A549 (cell line): Measurements from ENCODE around the gene MZT2A. TPM values are rescaled to one million over a fixed set of nuclear protein-coding genes. Genes with fewer than 3 reads are reported as not detected.
"Not testable (repeated sequence)": the region's sequence is repeated elsewhere in the genome, so short reads cannot be mapped to it uniquely, and the experiment has no call there.

Experiments used
- ATAC-seq, 2 experiments: fragments of 200-7000 bp in 1 of 2; fragments of >200 bp in 1 of 2; cut with Nextera tagmentation in 1 of 2; cut with Tn5 transposase in 1 of 2; 3 replicates each; pipeline versions ENCODE4 v1.8.0 to v1.9.1; 2018 to 2020; ENCODE audit warnings: mild to moderate bottlenecking in 1 of 2, moderate library complexity in 1 of 2
- CTCF ChIA-PET: fragments of 300-600 bp; sonication (Branson Sonifier 250); formaldehyde crosslinking; extraction: SDS; loops from one replicate; lab custom pipeline; 2021; ENCODE audit warnings: antibody characterized with exemption, inconsistent platforms; lab: Yijun Ruan, JAX
- POLR2A ChIA-PET: fragments of 350-600 bp; formaldehyde crosslinking; extraction: SDS; loops from one replicate; lab custom pipeline; 2021; ENCODE audit warnings: antibody characterized with exemption, inconsistent platforms; lab: Yijun Ruan, JAX
- DNase-seq, 2 experiments: peaks; one replicate each; pipeline versions ENCODE4 v3.0.0 to v3.0.0-alpha.2; 2011 to 2016; ENCODE audit warnings: low read depth in 1 of 2, low spot score in 1 of 2
- FAIRE-seq: peaks from 2 replicates; lab custom pipeline; 2011; peaks lifted over from hg19 to GRCh38; lab: Jason Lieb, UNC
- H3K27ac ChIP-seq, 2 experiments: fragments of >200 bp; sonication (Bioruptor Twin); formaldehyde crosslinking; 3 replicates each; pipeline ENCODE4 v1.5.1; 2016 to 2017
- H3K4me1 ChIP-seq: fragments of >200 bp; sonication (Bioruptor Twin); formaldehyde crosslinking; 3 replicates; pipeline ENCODE4 v1.6.1; 2016
- H3K4me2 ChIP-seq: fragments of >200 bp; sonication (Bioruptor Twin); formaldehyde crosslinking; 3 replicates; pipeline ENCODE4 v1.6.1; 2016
- H3K4me3 ChIP-seq: fragments of >200 bp; sonication (Bioruptor Twin); formaldehyde crosslinking; 3 replicates; pipeline ENCODE4 v1.5.1; 2016
- H3K9me3 ChIP-seq: fragments of >200 bp; sonication (Bioruptor Twin); formaldehyde crosslinking; 3 replicates; pipeline ENCODE4 v1.6.1; 2016
- CHD2 ChIP-seq: fragments of 150-350 bp; IDR thresholded peaks from 2 replicates; pipeline ENCODE4 v1.6.1; 2014; ENCODE audit warnings: low read length; ENCODE audit not compliant: partially characterized antibody
- MYC ChIP-seq: IDR thresholded peaks from 2 replicates; pipeline ENCODE4 v1.6.1; 2012; ENCODE audit warnings: mild to moderate bottlenecking, inconsistent platforms, low read length, improper control_type of control experiment, borderline replicate concordance
- PBX3 ChIP-seq: IDR thresholded peaks from 2 replicates; pipeline ENCODE4 v1.6.1; 2012
- PHF8 ChIP-seq: fragments of 200-600 bp; sonication (generic); IDR thresholded peaks from 2 replicates; pipeline ENCODE4 v1.6.1; 2016; ENCODE audit warnings: low read depth, mild to moderate bottlenecking, antibody characterized with exemption, moderate library complexity, borderline replicate concordance
- RNF2 ChIP-seq: fragments of 200-600 bp; sonication (generic); IDR thresholded peaks from 2 replicates; pipeline ENCODE4 v1.6.1; 2016; ENCODE audit warnings: low read depth, mild to moderate bottlenecking, antibody characterized with exemption, moderate library complexity, borderline replicate concordance
- ZFP36 ChIP-seq: fragments of 450-650 bp; IDR thresholded peaks from 2 replicates; pipeline ENCODE4 v1.6.1; 2014; ENCODE audit warnings: borderline replicate concordance; ENCODE audit not compliant: partially characterized antibody
- WGBS: methylation state at CpG from one replicate; pipeline ENCODE4 v1.1.6; 2017; ENCODE audit errors: missing lambda C conversion rate; 5-methylcytosine and 5-hydroxymethylcytosine counted together
- polyA minus RNA-seq: library from RNA; depleted of rRNA, polyadenylated mRNA; stranded (reverse); fragments of >200 nt; gene quantifications from 2 replicates; pipeline ENCODE4 v1.2.3, GENCODE V29; 2011; rRNA and poly(A)+ RNA removed
- polyA plus RNA-seq, 4 experiments: library from polyadenylated mRNA; depleted of rRNA in 3 of 4; stranded (reverse); fragments of >200 nt; fragmentation: RNase III in 1 of 4; extraction: RNeasy Plus Mini Kit Qiagen cat#74134 plus additional on column Dnase treatment in 1 of 4; gene quantifications; 2 replicates in 3 of 4; 3 replicates in 1 of 4; pipeline ENCODE4 v1.2.3, GENCODE V29; 2011 to 2017

Gene MZT2A
- polyA plus RNA-seq (2011; rRNA removed): 58.1 and 69.2 TPM in 2 replicates
- polyA plus RNA-seq (2012; cell fraction: cytosol; rRNA removed): 320 and 378 TPM in 2 replicates
- 233 and 288 TPM in 2 replicates for polyA plus RNA-seq (2012; cell fraction: nucleus; rRNA removed)
- polyA plus RNA-seq (2017; fragmentation: RNase III; extraction: RNeasy Plus Mini Kit Qiagen cat#74134 plus additional on column Dnase treatment): 118 to 129 TPM (median 119 TPM) in 3 replicates
- polyA minus RNA-seq: 10.9 and 15.9 TPM in 2 replicates

- POLR2A ChIA-PET: interaction anchor here (1.1 to 1.3 kb wide), 2 partner anchors 181 to 190 kb away, joined by 3 to 5 read pairs; no protein-coding TSS in a partner anchor
- FAIRE-seq: not testable (repeated sequence)
- Histone ChIP-seq H3K4me3 (peak within 1 kb of the TSS; percentile 99), H3K4me2 (peak within 1 kb of the TSS; percentile 99)
- whole genome bisulfite sequencing: no CpG with 5 or more reads among the region's 53 CpGs
- peak; percentile 45 for TF ChIP-seq PHF8
- TF ChIP-seq, all 56 proteins: peak for 1; not testable (repeated sequence) for 55
- ATAC-seq: peak; percentile 5 to 35; a peak in 5 of 6 replicates
- not testable (repeated sequence) for DNase-seq, H3K9me3 ChIP-seq
- CTCF ChIA-PET: interaction anchor here (0.6 to 2.7 kb wide), 21 partner anchors 9 to 753 kb away, joined by 3 to 25 read pairs (median 5); partner anchors contain the start of gene CCDC74A
- Histone ChIP-seq H3K4me1 (peaks cover 26% of the 10 kb centered on the region; the same call in 2 of the 3 replicates), H3K27ac (peak within 1 kb of the TSS; percentile 98 to 99)
Observed at GRCh38 chr2:131492015-131492417, at the start of gene MZT2A. TSS of gene MZT2A (minus strand) at chr2:131492397. CDS start at chr2:131492376, 21 bp downstream.

GRCh38 chr2:131538856-131539255 is 46.7 kb upstream of the MZT2A start:
- DNase-seq, H3K9me3 ChIP-seq, CTCF ChIA-PET, H3K4me1 ChIP-seq, H3K4me2 ChIP-seq, FAIRE-seq, POLR2A ChIA-PET, H3K27ac ChIP-seq, H3K4me3 ChIP-seq, ATAC-seq: not testable (repeated sequence)
- 78% methylated on average over 13 of the region's 13 CpGs for WGBS

- H3K4me2 ChIP-seq, ATAC-seq, DNase-seq, H3K27ac ChIP-seq, H3K9me3 ChIP-seq, FAIRE-seq, H3K4me3 ChIP-seq, POLR2A ChIA-PET, H3K4me1 ChIP-seq: not testable (repeated sequence)
- CTCF ChIA-PET: interaction anchor here (0.7 kb wide), 1 partner anchor 45 kb away, joined by 3 read pairs; the partner anchor contains the start of gene MZT2A
- 72% methylated on average over 6 of the region's 14 CpGs for WGBS
Observed at GRCh38 chr2:131536841-131537240, 44.6 kb upstream of the MZT2A start.

GRCh38 chr2:131535951-131536826 is 44.0 kb upstream of the MZT2A start:
- H3K27ac ChIP-seq, DNase-seq, H3K4me1 ChIP-seq, H3K4me2 ChIP-seq, H3K4me3 ChIP-seq, CTCF ChIA-PET, POLR2A ChIA-PET, H3K9me3 ChIP-seq, ATAC-seq, FAIRE-seq: not testable (repeated sequence)
- whole genome bisulfite sequencing: 70% methylated on average over 14 of the region's 21 CpGs

- CTCF ChIA-PET: no interaction called here
- TF ChIP-seq RNF2: no peak
- TF ChIP-seq ZFP36: no peak
- no peak for TF ChIP-seq MYC
- TF ChIP-seq CHD2: no peak
- no peak for TF ChIP-seq PBX3
- WGBS: 83% methylated on average over 1 of the region's 4 CpGs
- Histone ChIP-seq H3K9me3 (no peaks in the 10 kb centered on the region), H3K4me3 (no peak overlapping the region), H3K27ac (no peak overlapping the region), H3K4me1 (no peaks in the 10 kb centered on the region), H3K4me2 (no peak overlapping the region)
- ATAC-seq (no peak), FAIRE-seq (no peak), DNase-seq (no peak)
- POLR2A ChIA-PET: no interaction called here
Observed at GRCh38 chr2:131535526-131535925, 43.3 kb upstream of the MZT2A start.

GRCh38 chr2:131534965-131535364 is 42.8 kb upstream of the MZT2A start:
- ATAC-seq, H3K4me3 ChIP-seq, H3K27ac ChIP-seq, FAIRE-seq, CTCF ChIA-PET, POLR2A ChIA-PET, DNase-seq, H3K4me1 ChIP-seq, H3K4me2 ChIP-seq, H3K9me3 ChIP-seq: not testable (repeated sequence)
- 86% methylated on average over 11 of the region's 11 CpGs for WGBS

GRCh38 chr2:131534317-131534672 is 42.1 kb upstream of the MZT2A start:
- CTCF ChIA-PET, H3K9me3 ChIP-seq, DNase-seq, FAIRE-seq, H3K27ac ChIP-seq, H3K4me2 ChIP-seq, POLR2A ChIA-PET, H3K4me1 ChIP-seq, H3K4me3 ChIP-seq, ATAC-seq: not testable (repeated sequence)
- WGBS: 85% methylated on average over 3 of the region's 13 CpGs

- H3K9me3 ChIP-seq, ATAC-seq, H3K4me1 ChIP-seq, FAIRE-seq, H3K4me2 ChIP-seq, DNase-seq, H3K4me3 ChIP-seq, CTCF ChIA-PET, POLR2A ChIA-PET, H3K27ac ChIP-seq: not testable (repeated sequence)
- 91% methylated on average over 16 of the region's 17 CpGs for WGBS
Observed at GRCh38 chr2:131533609-131534316, 41.6 kb upstream of the MZT2A start.
